Measurements from ENCODE around the gene DPH2. TPM values are rescaled to one million over a fixed set of nuclear protein-coding genes. Genes with fewer than 3 reads are reported as not detected.

The DPH2 gene
- total RNA-seq, 2 donors from 2014 or later, result 25.4 to 31.1 TPM

DNA sequence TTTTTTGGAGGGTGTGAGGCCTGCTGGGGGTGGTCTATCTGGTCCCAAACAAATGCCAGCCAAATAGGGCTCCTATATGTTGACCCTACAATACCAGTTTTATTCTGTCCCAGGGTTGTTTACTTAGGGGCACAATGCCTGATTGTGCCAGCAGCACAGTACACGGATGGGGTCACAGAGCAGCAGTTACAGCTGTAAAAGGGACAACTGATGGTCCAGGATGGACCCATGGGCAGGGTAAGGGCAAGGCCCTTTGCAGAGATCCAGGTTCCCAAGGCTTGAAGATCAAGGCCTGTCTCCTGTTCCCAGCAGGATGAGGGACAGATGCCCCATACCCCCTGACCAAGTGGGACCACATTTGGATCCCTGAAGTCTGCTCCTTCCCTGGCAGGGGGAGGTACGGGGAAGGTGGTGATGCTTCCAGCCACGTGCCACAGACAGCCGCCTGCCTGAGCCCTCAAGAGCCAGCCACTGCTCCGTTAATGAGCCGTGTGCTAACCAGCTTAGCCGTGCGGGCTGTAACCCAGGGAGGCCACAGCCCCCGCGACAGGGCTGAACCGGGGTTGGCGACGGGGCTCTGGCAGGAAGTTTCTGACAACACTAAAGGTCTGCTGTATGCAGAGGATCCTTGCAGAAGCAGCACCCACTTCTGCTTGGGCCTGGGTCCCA, 43.3 kb downstream of the DPH2 start:
- no peak overlapping the region for H3K4me3 ChIP-seq
- H3K27me3 ChIP-seq (replicated peaks; ENCODE audit: insufficient read depth), result no peaks in the 10 kb centered on the region
- TF ChIP-seq POLR2A (IDR thresholded peaks at IDR 0.05) (no peak), POLR2AphosphoS5 (IDR thresholded peaks at IDR 0.05) (no peak)
- TF ChIP-seq, protein P1, sequence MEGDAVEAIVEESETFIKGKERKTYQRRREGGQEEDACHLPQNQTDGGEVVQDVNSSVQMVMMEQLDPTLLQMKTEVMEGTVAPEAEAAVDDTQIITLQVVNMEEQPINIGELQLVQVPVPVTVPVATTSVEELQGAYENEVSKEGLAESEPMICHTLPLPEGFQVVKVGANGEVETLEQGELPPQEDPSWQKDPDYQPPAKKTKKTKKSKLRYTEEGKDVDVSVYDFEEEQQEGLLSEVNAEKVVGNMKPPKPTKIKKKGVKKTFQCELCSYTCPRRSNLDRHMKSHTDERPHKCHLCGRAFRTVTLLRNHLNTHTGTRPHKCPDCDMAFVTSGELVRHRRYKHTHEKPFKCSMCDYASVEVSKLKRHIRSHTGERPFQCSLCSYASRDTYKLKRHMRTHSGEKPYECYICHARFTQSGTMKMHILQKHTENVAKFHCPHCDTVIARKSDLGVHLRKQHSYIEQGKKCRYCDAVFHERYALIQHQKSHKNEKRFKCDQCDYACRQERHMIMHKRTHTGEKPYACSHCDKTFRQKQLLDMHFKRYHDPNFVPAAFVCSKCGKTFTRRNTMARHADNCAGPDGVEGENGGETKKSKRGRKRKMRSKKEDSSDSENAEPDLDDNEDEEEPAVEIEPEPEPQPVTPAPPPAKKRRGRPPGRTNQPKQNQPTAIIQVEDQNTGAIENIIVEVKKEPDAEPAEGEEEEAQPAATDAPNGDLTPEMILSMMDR (IDR thresholded peaks at IDR 0.05), result no peak
- intact Hi-C loops (cut with DNase I), result no loop called here
- no peaks in the 10 kb centered on the region for H3K9me3 ChIP-seq
- no peak overlapping the region for H3K27ac ChIP-seq
- H3K4me1 ChIP-seq (replicated peaks), result no peaks in the 10 kb centered on the region
- no peak for DNase-seq (ENCODE audit: low spot score)
- 63% methylated on average over 13 of the region's 13 CpGs for WGBS
- no peaks in the 10 kb centered on the region for H3K36me3 ChIP-seq

DNA sequence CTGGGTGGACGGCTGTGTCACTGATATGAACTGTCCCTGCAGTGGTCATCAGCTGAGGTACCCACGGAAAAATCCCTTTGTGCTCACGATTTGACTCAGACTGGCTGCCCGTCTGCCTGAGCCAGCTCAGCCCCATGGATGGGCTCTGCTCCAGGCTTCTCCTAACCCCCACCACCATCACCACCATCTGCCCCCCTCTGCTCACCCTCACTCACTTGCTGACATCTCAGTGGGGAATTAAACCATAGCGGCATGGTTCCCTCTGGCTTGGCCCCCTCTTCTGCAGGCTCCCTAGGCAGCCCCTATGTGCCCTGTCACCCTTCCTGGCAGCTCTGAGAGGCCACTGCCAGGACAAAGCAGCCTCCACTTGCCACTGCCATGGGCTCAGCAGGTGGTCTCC, 44.1 kb downstream of the DPH2 start:
- 86% methylated on average over 5 of the region's 5 CpGs for WGBS
- no peak for DNase-seq (ENCODE audit: low spot score)
- Histone ChIP-seq H3K4me1 (replicated peaks) (no peaks in the 10 kb centered on the region), H3K27ac (no peak overlapping the region), H3K9me3 (no peaks in the 10 kb centered on the region), H3K36me3 (no peaks in the 10 kb centered on the region), H3K27me3 (replicated peaks; ENCODE audit: insufficient read depth) (no peaks in the 10 kb centered on the region), H3K4me3 (no peak overlapping the region)
- intact Hi-C loops (cut with DNase I), result no loop called here
- TF ChIP-seq POLR2AphosphoS5 (IDR thresholded peaks at IDR 0.05), result no peak
- no peak for TF ChIP-seq POLR2A (IDR thresholded peaks at IDR 0.05)
- TF ChIP-seq, protein P1 (IDR thresholded peaks at IDR 0.05), result no peak

DNA sequence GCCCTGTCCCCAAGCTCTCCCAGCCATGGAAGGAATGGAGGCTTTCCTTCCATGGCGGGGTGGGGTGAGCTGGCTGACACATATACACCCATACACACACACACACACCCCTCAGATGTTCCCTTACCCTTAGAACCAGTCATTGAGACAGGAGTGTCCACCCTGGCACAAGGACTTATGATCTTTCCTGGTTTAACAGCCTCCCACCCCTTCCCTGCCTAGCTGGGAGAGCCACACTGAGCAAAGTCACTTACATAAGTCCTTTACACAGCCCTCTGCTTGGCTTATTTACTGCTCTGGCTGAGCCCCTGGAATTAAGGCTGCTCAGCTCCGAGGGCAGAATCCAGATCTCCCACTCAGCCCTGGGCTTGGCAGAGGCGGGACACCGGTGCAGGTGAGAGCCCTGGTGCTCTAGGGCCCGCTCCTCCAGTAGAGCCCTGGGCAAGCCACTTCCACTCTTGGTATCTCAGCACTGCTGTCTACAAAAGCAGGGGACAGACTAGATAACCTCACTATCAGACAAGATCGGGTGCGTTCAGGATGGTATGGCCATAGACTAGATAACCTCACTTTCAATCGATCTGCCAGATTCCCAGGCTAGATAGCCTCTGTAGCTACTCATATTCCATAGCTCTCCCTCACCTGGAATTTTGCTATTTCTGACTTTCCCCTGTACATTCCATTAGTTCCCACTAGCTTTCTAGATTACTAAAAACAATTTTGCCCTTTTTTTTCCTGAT, 44.7 kb downstream of the DPH2 start:
- no peak for DNase-seq (ENCODE audit: low spot score)
- no peaks in the 10 kb centered on the region for H3K9me3 ChIP-seq
- no peaks in the 10 kb centered on the region for H3K36me3 ChIP-seq
- H3K4me1 ChIP-seq (replicated peaks), result no peaks in the 10 kb centered on the region
- H3K27me3 ChIP-seq (replicated peaks; ENCODE audit: insufficient read depth), result no peaks in the 10 kb centered on the region
- intact Hi-C loops (cut with DNase I), result no loop called here
- H3K27ac ChIP-seq, result no peak overlapping the region
- H3K4me3 ChIP-seq, result no peak overlapping the region
- WGBS, result 76% methylated on average over 7 of the region's 8 CpGs
- no peak for TF ChIP-seq POLR2A (IDR thresholded peaks at IDR 0.05)
- TF ChIP-seq, protein P1 (IDR thresholded peaks at IDR 0.05), result no peak
- no peak for TF ChIP-seq POLR2AphosphoS5 (IDR thresholded peaks at IDR 0.05)

DNA sequence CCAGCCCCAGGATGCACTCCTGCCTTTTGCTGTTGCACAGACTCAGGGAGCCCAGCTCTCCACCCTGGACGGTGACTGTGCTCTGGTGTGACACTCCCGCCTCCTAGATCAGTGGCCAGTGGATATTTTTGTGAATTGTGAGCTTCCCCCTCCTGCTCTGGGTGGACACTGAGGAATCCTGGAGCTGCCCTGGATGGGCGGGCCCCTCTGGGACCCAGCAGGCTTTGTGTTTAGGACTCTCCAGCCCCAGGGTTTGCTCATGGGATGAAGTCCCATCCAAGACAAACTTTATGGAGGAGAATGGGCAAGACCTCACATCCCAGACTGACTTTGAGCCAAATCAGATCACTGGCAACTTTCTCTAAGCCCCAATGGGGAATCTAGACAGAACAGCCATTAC, 45.4 kb downstream of the DPH2 start:
- Histone ChIP-seq H3K27me3 (replicated peaks; ENCODE audit: insufficient read depth) (no peaks in the 10 kb centered on the region), H3K9me3 (no peaks in the 10 kb centered on the region), H3K27ac (no peak overlapping the region), H3K4me1 (replicated peaks) (no peaks in the 10 kb centered on the region), H3K4me3 (no peak overlapping the region), H3K36me3 (no peaks in the 10 kb centered on the region)
- 44% methylated on average over 3 of the region's 3 CpGs for WGBS
- intact Hi-C loops (cut with DNase I), result no loop called here
- no peak for TF ChIP-seq POLR2A (IDR thresholded peaks at IDR 0.05)
- no peak for DNase-seq (ENCODE audit: low spot score)

DNA sequence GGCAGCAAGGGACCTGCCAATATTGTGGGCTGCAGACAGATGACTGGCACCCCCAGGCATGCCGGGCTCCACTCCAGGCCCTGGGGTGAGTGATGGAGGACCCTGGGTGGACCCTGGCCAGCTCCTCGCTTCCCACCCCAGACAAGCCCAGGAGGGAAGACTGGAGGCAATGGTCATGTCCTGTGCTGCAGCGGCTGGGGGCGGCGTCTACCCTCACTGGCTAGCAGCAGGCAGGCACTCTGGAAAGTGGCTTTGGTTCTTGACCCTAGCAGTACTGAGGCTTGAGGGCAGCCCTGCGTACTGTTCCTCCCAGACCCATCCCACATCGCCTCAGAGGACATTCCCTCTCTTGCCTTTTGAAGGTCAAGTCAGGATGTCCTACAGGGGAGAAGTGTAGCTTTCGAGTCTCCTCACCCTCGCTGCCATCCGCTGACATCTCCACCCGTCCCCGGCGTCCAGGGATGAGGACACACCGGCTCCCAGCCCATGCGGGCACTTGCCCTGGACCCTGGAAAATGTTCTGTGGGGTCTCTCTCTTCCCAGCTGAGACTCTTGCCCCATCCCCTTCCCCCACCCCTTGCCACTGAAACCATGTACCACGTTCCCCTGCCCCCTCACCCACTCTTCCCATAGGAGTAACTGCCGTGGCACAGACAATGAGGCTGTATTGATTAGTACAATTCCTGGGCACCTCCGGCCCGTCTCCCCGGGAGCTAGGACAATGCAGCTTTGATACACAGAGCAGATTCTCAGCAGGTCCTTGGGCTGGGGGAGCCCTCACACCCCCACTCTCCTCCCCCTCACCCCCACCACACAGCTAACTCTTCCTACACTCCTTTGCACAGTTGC, 46.5 kb downstream of the DPH2 start:
- H3K27me3 ChIP-seq (replicated peaks; ENCODE audit: insufficient read depth), result no peaks in the 10 kb centered on the region
- no peaks in the 10 kb centered on the region for H3K4me1 ChIP-seq (replicated peaks)
- no peaks in the 10 kb centered on the region for H3K9me3 ChIP-seq
- no peaks in the 10 kb centered on the region for H3K36me3 ChIP-seq
- TF ChIP-seq POLR2AphosphoS5 (IDR thresholded peaks at IDR 0.05) (no peak), POLR2A (IDR thresholded peaks at IDR 0.05) (no peak)
- TF ChIP-seq, protein P1 (IDR thresholded peaks at IDR 0.05), result no peak
- no peak overlapping the region for H3K27ac ChIP-seq
- H3K4me3 ChIP-seq, result no peak overlapping the region
- no peak for DNase-seq (ENCODE audit: low spot score)
- 94% methylated on average over 20 of the region's 20 CpGs for WGBS
- intact Hi-C loops (cut with DNase I), result no loop called here

Measured in prostate gland (tissue), 2 donors.